ENCODE measurements around the gene MYO1G.
A peak's percentile ranks its signal among the peaks of the same experiment; 100 is the strongest.

MYO1G gene

GRCh38 chr7:44972562-44972961 is 6.3 kb downstream of the MYO1G start:
- POLR2A ChIA-PET (ENCODE audit: low non-redundant PET), result interaction anchor here (1.2 kb wide), 1 partner anchor 11 kb away, joined by 3 read pairs; no protein-coding TSS in a partner anchor
- DNase-seq (ENCODE audit: low spot score), result no peak
- CTCF ChIA-PET, result interaction anchor here (0.6 to 2.5 kb wide), 6 partner anchors 8 to 165 kb away, joined by 3 to 14 read pairs (median 3); partner anchors contain the start of gene TBRG4
- peak overlapping the region; percentile 9; the same call in 1 of the 2 replicates for H3K27ac ChIP-seq
- TF ChIP-seq CTCF (conservative IDR thresholded peaks at IDR 0.05; ENCODE audit: low read depth), result no peak

GRCh38 chr7:44971902-44972441 is 6.8 kb downstream of the MYO1G start:
- CTCF ChIA-PET, result interaction anchor here (2.4 to 2.5 kb wide), 2 partner anchors 7 to 115 kb away, joined by 11 to 14 read pairs; no protein-coding TSS in a partner anchor
- POLR2A ChIA-PET (ENCODE audit: low non-redundant PET), result interaction anchor here (1.2 kb wide), 1 partner anchor 12 kb away, joined by 3 read pairs; no protein-coding TSS in a partner anchor
- peak overlapping the region; percentile 9; the same call in 1 of the 2 replicates for H3K27ac ChIP-seq

GRCh38 chr7:44971188-44971901 is 7.5 kb downstream of the MYO1G start:
- ChIA-PET POLR2A (ENCODE audit: low non-redundant PET) (no interaction called here), CTCF (no interaction called here)
- TF ChIP-seq CTCF (conservative IDR thresholded peaks at IDR 0.05; ENCODE audit: low read depth), result no peak
- H3K27ac ChIP-seq, result no peak overlapping the region
- DNase-seq (ENCODE audit: low spot score), result no peak

More at GRCh38 chr7:44971902-44972441, 6.8 kb downstream of the MYO1G start:
- no peak for TF ChIP-seq CTCF (conservative IDR thresholded peaks at IDR 0.05; ENCODE audit: low read depth)
- DNase-seq (ENCODE audit: low spot score), result no peak

GRCh38 chr7:44970523-44971051 is 8.2 kb downstream of the MYO1G start:
- H3K27ac ChIP-seq, result no peak overlapping the region; the same call in 1 of the 2 replicates
- POLR2A ChIA-PET (ENCODE audit: low non-redundant PET), result no interaction called here
- TF ChIP-seq CTCF (conservative IDR thresholded peaks at IDR 0.05; ENCODE audit: low read depth), result no peak
- CTCF ChIA-PET, result no interaction called here
- DNase-seq (ENCODE audit: low spot score), result no peak

- TF ChIP-seq CTCF (conservative IDR thresholded peaks at IDR 0.05; ENCODE audit: low read depth), result no peak
- no peak for DNase-seq (ENCODE audit: low spot score)
- ChIA-PET CTCF (no interaction called here), POLR2A (ENCODE audit: low non-redundant PET) (no interaction called here)
- no peak overlapping the region; the same call in 1 of the 2 replicates for H3K27ac ChIP-seq
Measured at GRCh38 chr7:44969701-44970522, 8.9 kb downstream of the MYO1G start.

All from RWPE1 (cell line).